Right ventricle myocardium inferior (tissue), 1 donor: Measurements from ENCODE around the gene UNC13C. TPM values are rescaled to one million over a fixed set of nuclear protein-coding genes. Genes with fewer than 3 reads are reported as not detected.

Source experiments
- ATAC-seq: fragments of 200-7000 bp; cut with Tn5 transposase; one replicate; pipeline ENCODE4 v1.9.1; 2020; ENCODE audit warnings: mild to moderate bottlenecking, moderate library complexity
- DNase-seq: peaks from one replicate; pipeline ENCODE4 v3.0.0; 2021; ENCODE audit errors: missing footprints
- intact Hi-C: fragments of 100-400 bp; cut with DNase I; formaldehyde crosslinking; loops from one replicate; pipeline ENCODE4 v1.11.0; 2022
- total RNA-seq: library from RNA; stranded (reverse); fragmentation: NEBNext Ultra II Directional; extraction: Animal tissue kit (Norgen Biotek cat#: 25700); gene quantifications from one replicate; pipeline ENCODE4 v1.2.1, GENCODE V29; 2021
- donor health status: DM: no; HTN: yes; CAD: no; lungs with severe emphysema.

Gene UNC13C
- total RNA-seq, 1 donor from 2014 or later, result 0.08 TPM

GRCh38 chr15:54517366-54517765, 539.1 kb downstream of the UNC13C start:
- no peak for DNase-seq
- ATAC-seq, result no peak
- intact Hi-C loops, result no loop called here

GRCh38 chr15:54518156-54518882, 540.1 kb downstream of the UNC13C start:
- no peak for DNase-seq
- no peak for ATAC-seq
- intact Hi-C loops, result no loop called here

DNA sequence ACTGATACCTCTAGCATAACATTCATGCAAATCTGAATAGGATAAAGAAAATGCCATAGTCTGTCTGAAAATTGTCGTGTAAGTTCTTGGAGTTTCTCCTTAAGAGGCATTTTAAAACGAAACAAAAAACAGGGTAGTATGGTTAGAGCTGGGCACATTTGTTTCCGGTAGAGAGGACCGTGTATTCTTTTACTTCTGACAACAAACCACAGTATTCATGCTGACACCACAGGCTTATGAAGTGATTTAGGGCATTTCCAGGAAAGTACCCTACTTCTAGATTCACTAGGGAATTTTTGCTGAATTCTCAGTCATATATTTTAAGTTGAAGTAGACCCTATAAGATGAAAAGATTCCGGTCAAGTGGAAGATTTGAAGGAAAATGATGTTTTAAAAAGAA, 541.3 kb downstream of the UNC13C start:
- ATAC-seq (peak; percentile 39), DNase-seq (no peak)
- intact Hi-C loops, result no loop called here

DNA sequence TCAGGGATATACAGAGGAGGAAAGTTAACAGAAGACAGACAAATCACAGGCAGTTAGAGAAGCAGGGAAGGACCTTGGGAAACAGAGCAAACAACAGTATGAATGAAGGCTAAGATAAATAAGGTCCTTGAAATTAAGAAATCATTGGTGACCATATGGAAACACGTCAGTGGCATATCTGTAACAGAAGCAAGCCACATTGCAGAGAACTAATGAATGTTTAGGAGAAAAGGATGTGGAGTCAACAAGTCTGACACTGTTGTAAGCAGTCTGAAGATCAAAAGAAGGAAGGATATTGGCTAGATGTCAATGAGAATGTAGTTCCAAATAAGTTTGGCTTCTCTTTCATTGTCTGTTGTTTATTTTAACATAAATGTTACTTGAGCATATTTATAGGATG, 542.4 kb downstream of the UNC13C start:
- DNase-seq, result no peak
- no peak for ATAC-seq
- intact Hi-C loops, result no loop called here

DNA sequence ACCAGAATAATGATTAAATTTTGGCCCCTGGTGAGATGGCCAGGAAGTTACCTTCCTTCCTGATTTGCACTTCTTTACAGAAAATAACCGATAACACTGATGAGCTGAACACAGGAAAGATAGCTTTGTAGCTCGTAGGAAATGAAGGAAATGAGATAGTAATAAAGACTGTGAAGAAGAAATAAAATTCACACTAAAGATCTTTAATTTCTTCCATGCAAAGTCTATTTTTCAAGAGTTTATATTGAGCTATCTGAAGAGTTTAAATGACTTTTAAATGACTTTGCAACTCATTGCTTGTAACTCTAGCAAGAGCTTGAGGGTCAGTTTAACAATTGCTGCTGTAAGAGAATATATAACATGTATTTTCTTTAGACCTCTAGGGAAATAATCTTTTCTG, 543.0 kb downstream of the UNC13C start:
- intact Hi-C loops, result no loop called here
- no peak for DNase-seq
- no peak for ATAC-seq

DNA sequence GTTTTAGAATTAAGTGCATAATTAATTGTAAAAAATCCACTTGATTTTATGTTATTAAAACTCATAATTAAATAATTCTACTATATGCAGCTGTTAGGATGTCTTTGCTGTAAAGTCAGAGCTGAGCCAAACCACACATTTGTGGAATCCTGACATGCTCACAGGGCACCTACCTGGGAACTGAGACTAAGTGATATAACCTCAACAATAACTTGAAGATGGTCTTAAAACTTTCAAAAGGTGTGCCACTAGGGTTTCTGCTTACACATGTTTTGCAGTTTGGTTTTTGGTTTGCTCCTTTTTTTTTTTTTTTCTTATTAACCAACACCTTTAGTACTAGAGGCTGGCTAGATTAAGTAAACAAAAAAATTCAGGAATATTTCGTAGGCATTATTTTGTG, 549.8 kb downstream of the UNC13C start:
- ATAC-seq, result no peak
- DNase-seq, result no peak
- intact Hi-C loops, result no loop called here

DNA sequence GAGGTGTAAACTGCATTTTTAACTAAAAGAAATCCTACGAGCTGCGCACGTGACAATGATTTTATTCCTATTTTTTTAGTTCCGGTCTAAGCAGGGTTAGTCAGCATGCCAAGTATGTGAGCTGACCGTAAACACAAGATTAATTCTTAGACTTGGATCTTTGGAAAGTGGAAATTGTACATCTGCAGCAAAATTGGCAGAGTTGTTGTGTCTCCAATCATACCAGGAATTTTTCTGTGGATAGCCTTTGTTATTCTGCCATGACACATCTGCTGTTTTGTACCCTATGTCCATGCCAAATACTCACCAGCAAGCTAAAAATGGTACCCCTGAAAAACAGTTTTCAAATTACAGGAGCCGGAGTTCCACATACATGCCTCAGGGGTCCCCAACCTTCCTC, 562.5 kb downstream of the UNC13C start:
- ATAC-seq, result no peak
- intact Hi-C loops, result no loop called here
- DNase-seq, result no peak

- no peak for ATAC-seq
- intact Hi-C loops, result no loop called here
- no peak for DNase-seq
These were observed 569.2 kb downstream of the UNC13C start for GRCh38 chr15:54547491-54547890.

DNA sequence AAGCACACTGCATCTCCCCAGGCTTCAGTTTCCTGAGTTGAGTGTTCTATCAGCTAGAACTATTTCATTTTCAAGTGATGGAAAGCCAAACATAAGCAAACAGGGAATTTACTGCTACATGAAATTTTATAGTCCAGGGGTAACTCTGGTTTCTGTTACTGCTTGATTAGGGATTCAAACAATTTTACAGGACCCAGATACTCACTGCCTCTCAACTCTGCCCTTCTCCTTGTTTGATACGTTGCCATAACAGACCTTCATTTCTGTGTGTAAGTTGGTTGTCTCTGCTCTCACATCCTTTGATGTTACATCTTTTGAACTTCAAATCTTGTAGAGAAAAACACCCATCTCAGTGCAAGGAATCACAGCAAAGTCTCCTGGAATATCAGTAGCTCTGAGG, 572.7 kb downstream of the UNC13C start:
- no peak for DNase-seq
- intact Hi-C loops, result no loop called here
- ATAC-seq, result no peak

DNA sequence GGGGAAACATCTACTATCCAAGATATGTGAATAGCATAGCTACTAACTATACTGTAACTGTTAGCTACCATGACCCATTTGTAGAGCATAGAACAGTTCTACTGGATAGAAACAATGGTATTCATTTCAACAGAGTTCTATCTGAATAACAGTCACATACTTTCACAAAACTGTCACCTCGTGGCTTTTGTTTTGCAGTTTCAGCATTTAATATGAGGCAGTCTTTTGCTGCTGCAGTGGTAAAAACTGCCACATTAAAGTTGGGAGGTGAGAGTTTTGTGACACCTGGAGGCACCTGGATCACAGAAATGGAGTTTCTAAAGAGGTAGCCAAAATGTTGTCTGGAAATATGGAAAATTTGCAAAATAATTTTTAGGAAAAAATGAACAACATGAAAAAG, 578.0 kb downstream of the UNC13C start:
- intact Hi-C loops, result no loop called here
- no peak for ATAC-seq
- DNase-seq, result no peak

DNA sequence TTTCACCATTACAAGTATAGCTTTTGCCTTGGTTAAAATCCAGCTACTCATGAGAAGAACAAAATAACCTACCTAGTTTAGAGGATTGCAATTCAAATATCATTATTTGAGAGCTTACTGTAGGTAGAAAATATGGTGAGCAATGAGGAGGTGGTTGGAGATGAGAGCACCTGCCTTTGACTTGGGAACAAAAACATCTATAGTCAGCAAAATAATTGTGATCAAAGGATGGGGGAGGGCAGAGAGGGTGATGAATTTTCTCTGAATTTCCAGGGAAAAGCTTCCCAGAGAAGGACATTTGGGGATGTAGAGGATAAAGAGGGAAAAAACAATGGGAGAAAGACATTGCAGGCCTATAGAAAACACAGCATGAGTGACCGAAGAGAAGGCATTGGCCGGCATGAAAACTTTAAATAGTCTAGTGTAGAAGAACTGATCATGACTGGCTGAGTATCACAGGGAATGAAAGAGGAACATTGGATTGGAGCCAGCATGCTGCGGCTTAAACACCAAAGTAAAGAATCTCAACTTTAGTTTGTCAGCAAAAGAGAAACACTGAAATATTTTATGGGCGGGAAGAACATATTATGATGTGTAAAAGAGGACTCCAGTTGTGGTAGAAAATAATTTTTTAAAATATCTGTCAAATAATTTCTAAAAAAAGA, 581.3 kb downstream of the UNC13C start:
- intact Hi-C loops, result no loop called here

DNA sequence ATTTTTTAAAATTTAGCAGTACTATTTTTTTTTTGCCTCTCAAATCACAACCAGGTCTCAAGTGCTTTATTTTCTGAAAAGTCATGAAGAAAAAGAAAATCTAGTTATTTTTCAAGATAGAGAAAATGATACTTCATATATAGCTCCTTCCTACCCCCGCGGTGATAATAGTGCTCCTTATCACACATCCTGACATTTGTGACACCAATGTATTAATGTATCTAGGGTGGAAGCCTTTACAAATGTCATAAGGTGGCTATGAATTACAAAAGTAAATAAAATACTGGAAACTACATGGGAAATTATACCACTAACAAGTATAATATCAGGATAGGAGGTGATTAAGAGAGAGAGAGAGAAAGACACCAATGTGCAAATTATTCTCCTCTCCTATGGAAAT, 582.2 kb downstream of the UNC13C start:
- intact Hi-C loops, result no loop called here
- no peak for ATAC-seq
- no peak for DNase-seq

More for the DNA sequence above, 581.3 kb downstream of the UNC13C start:
- DNase-seq (no peak), ATAC-seq (no peak)

GRCh38 chr15:54564166-54564565, 585.9 kb downstream of the UNC13C start:
- intact Hi-C loops, result no loop called here
- DNase-seq (no peak), ATAC-seq (no peak)

- DNase-seq, result no peak
These were observed 588.4 kb downstream of the UNC13C start for GRCh38 chr15:54566654-54567053.

DNA sequence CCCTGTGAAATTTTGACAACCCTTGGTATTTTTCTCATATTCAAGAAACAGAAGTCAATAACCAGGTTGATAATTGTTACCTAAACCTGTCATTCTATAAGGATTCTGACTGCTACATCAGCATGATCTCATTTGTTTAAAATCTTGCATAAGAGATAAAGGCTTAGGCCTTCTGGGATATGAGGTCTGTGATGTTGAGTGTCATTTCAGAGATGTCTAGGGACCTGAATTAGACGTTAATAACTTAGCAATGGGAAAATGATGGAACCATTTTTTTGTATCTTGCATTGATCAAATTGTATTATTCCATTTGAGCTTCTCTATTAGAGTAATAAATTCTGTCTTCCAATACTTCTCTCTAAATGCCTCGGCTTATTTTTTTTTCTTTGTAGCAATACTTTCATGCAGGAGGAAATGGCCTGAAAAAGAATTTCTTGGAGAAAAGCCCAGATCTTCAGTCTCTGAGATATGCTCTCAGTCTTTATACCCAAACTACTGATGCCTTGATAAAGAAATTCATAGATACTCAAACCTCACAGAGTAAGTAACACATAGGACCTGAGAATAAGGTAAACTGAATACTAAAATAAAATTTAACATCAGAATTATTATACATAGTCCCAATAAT, 589.3 kb downstream of the UNC13C start:
- intact Hi-C loops, result no loop called here

More at GRCh38 chr15:54566654-54567053, 588.4 kb downstream of the UNC13C start:
- intact Hi-C loops, result no loop called here
- no peak for ATAC-seq

GRCh38 chr15:54568381-54568780, 590.1 kb downstream of the UNC13C start:
- intact Hi-C loops, result no loop called here
- DNase-seq (no peak), ATAC-seq (no peak)

More for the DNA sequence above, 589.3 kb downstream of the UNC13C start:
- ATAC-seq, result no peak
- no peak for DNase-seq

DNA sequence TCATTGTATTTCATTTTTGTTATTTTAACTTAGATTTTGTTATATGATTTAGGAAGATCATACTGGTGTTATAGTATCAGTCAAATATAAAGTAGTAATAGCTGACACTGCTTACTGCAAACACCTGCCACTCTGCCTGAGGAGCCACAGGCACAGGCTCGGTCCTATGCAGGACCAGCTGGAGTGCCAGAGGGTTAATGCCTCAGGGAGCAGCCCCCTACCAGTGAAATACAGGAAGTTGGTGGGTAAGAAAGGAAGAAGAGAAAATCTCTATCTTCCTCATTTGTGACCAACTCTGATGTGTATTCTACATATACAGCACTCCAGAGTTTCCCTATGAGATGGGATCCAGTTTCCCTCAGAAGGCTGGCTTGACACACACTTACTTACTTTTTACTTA, 593.3 kb downstream of the UNC13C start:
- ATAC-seq, result no peak
- DNase-seq, result no peak
- intact Hi-C loops, result no loop called here

DNA sequence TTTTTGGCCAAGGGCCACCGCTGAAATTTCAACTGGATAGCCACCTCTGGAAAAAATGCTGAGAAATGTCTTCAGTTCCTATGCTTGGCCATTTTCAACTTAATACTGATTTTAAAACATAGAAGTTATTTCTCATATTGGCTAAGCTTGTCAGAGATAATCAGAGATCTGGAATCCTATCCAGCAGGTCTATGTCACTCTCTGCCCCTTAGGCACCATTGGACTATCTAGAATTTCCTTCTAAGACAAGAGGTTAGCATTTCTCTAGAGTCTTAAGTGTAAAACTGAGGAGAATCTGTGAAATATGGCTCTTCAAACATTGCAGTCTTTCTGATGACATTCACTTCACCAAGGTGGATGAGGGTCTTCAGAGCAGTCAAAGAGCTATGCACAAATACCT, 597.3 kb downstream of the UNC13C start:
- intact Hi-C loops, result no loop called here
- ATAC-seq (no peak), DNase-seq (no peak)

DNA sequence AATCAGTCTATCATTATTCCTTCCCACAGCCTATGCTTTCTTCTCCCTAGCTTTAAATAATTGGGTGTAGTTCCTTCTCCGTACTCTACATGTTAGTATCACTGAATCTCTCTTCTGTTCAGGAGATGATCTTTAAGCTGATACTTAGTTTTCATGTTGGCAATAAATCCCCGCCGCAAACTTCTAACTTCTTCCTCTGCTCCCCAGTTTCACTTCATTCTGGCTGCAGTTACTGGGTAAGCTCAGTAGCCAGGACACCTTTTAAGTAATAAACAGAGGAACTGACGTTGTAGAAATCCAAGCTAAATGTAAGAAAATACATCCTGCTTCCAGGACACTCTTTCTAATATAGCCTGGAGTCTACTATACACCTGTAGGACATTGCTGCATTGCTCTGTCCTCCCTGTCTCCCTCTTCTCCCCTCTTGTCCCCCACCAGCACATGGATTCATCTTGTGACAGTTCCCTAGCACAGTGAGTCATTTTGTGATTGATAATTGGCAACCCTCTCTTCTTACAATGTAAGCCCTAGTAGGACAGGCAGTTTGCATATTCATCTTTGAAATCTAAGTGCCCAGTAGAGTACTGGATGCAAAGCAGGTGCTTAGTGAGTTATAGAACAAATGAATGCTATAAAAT, 598.2 kb downstream of the UNC13C start:
- DNase-seq (no peak), ATAC-seq (no peak)
- intact Hi-C loops, result no loop called here
